ENCODE measurements around the gene MARVELD1.

DNA sequence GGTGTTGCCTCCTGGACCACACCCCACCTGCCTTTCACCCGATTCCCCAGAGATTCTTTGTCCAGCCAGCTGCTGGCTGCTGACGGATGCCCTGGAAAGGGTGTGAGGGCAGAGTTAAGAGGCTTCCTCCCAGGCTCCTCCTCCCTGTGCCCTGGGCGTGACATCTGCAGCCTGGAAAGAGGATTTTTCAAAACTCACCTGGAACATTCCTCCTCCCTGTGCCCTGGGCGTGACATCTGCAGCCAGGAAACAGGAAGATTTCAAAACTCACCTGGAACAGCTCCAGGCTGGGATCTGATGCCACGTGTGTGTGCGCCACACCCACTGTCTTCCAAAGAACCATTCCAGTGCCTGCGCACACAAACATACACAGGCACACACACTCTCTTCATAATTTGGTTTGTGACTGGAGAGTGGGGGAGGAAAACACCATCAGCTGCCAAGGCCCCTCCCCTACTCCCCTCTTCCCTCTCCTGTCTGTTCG, 5.2 kb downstream of the MARVELD1 start:
- TF ChIP-seq CTCF (IDR thresholded peaks at IDR 0.05; ENCODE audit: poor library complexity) (no peak), EZH2 (IDR thresholded peaks at IDR 0.05; ENCODE audit: borderline replicate concordance) (no peak), EZH2phosphoT487 (IDR thresholded peaks at IDR 0.05; ENCODE audit: low read depth, severe bottlenecking, unreplicated experiment) (no peak)

Measured in hepatocyte (in vitro differentiated cells).